ENCODE data around the gene BCL7A.
A peak's percentile ranks its signal among the peaks of the same experiment; 100 is the strongest.

BCL7A gene

GRCh38 chr12:122106843-122107242 lies 85.2 kb downstream of the BCL7A start:
- no peak for TF ChIP-seq CTCF (IDR thresholded peaks at IDR 0.05; ENCODE audit: control insufficient read depth, extremely low read depth, insufficient read depth)
- no peak for DNase-seq (ENCODE audit: low read depth)
- H3K4me3 ChIP-seq (ENCODE audit: low read depth, low read length) = no peak overlapping the region

- no peak for TF ChIP-seq CTCF (IDR thresholded peaks at IDR 0.05; ENCODE audit: control insufficient read depth, extremely low read depth, insufficient read depth)
- no peak for DNase-seq (ENCODE audit: low read depth)
- H3K4me3 ChIP-seq (ENCODE audit: low read depth, low read length) = no peak overlapping the region
These were observed 85.6 kb downstream of the BCL7A start for GRCh38 chr12:122107261-122107660.

- no peak overlapping the region for H3K4me3 ChIP-seq (ENCODE audit: low read depth, low read length)
- DNase-seq (ENCODE audit: low read depth) = peak; percentile 99
- TF ChIP-seq CTCF (IDR thresholded peaks at IDR 0.05; ENCODE audit: control insufficient read depth, extremely low read depth, insufficient read depth) = no peak
These were observed 89.5 kb downstream of the BCL7A start for GRCh38 chr12:122111089-122111641.
